ENCODE results near the gene PDGFB. TPM values are rescaled to one million over a fixed set of nuclear protein-coding genes. Genes with fewer than 3 reads are reported as not detected.

Gene PDGFB
- total and polyA plus RNA-seq, 2 of the 4 experiments (the other 2 are of a cell fraction), result 0.07 TPM; not detected in 1

DNA sequence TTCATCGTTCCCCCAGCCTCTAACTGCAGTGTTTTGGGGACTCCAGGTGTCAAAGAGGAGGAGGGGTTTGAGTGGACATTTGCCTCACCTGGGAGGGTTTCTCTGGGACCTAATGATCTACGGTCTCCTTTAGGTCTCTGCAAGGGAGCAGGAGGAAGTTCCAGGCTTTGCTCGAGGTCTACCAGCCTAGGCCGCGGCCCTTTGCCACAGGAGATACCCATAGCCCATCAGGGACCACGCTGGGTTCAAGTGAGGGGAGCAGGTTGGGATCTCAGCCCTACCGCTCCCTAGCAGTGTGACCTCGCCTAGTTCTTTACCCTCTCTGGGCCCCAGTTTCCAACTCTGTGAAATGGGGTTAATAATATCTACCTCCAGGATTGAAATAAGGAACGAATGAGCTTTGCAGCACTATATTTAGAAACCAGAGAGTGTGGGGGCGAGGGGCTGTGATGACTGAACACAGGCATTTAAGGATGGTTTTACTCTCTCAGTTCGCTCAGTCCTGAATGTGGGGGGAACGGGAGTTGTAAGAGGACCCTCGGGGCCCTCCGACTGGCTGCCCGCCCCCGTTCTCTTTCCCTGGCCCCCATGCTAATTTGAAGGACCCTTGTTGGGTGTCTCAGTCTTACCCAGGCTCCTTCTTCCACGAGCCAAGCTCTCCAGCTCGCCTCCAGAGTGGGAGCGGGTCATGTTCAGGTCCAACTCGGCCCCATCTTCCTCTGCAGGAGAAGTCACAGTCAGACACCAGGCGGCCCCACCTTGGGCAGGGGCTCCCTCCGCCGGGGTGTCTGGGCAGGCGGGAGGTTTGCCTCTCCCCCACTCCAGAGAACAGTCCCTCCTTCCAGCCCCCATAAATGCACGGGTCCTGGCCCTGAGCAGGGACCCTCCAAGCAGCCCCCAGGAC lies 11.7 kb downstream of the PDGFB start (continued):
- no peak for TF ChIP-seq MAZ (IDR thresholded peaks at IDR 0.05; ENCODE audit: borderline replicate concordance, low read depth, low read length)

DNA sequence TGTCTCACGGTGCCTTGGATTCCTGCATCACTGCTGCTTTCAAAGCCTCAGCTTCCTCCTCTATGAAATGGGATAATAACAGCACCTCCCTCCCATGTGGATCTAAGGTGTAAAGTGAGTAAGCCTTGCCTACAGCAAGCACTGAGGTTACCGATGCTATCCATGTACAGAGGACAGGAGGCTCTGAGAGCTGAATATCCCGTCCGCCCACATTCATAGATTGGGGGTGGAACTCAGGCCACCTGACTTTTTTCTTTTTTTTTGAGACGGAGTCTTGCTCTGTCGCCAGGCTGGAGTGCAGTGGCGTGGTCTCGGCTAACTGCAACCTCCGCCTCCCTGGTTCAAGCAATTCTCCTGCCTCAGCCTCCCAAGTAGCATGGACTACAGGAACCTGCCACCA lies 12.5 kb downstream of the PDGFB start:
- no peak overlapping the region for H3K14ac ChIP-seq (replicated peaks; ENCODE audit: low read depth, low read length)
- no peak overlapping the region for H4K91ac ChIP-seq (ENCODE audit: insufficient read depth, low read depth, low read length)
- no peak overlapping the region for H3K27ac ChIP-seq (ENCODE audit: insufficient read depth, low read length)
- no peak for TF ChIP-seq POLR2A (IDR thresholded peaks at IDR 0.05; ENCODE audit: low read depth, low read length)
- TF ChIP-seq MAFK (IDR thresholded peaks at IDR 0.05; ENCODE audit: low read depth, low read length), result no peak
- no peak for TF ChIP-seq RFX5 (IDR thresholded peaks at IDR 0.05; ENCODE audit: low read depth, low read length)
- TF ChIP-seq, protein P1, sequence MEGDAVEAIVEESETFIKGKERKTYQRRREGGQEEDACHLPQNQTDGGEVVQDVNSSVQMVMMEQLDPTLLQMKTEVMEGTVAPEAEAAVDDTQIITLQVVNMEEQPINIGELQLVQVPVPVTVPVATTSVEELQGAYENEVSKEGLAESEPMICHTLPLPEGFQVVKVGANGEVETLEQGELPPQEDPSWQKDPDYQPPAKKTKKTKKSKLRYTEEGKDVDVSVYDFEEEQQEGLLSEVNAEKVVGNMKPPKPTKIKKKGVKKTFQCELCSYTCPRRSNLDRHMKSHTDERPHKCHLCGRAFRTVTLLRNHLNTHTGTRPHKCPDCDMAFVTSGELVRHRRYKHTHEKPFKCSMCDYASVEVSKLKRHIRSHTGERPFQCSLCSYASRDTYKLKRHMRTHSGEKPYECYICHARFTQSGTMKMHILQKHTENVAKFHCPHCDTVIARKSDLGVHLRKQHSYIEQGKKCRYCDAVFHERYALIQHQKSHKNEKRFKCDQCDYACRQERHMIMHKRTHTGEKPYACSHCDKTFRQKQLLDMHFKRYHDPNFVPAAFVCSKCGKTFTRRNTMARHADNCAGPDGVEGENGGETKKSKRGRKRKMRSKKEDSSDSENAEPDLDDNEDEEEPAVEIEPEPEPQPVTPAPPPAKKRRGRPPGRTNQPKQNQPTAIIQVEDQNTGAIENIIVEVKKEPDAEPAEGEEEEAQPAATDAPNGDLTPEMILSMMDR (conservative IDR thresholded peaks at IDR 0.05; ENCODE audit: low read depth, low read length), result no peak
- no peak for TF ChIP-seq MAZ (IDR thresholded peaks at IDR 0.05; ENCODE audit: borderline replicate concordance, low read depth, low read length)
- TF ChIP-seq, protein P2, sequence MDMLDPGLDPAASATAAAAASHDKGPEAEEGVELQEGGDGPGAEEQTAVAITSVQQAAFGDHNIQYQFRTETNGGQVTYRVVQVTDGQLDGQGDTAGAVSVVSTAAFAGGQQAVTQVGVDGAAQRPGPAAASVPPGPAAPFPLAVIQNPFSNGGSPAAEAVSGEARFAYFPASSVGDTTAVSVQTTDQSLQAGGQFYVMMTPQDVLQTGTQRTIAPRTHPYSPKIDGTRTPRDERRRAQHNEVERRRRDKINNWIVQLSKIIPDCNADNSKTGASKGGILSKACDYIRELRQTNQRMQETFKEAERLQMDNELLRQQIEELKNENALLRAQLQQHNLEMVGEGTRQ (IDR thresholded peaks at IDR 0.05; ENCODE audit: low read depth, low read length), result no peak
- no peak for TF ChIP-seq CEBPB (IDR thresholded peaks at IDR 0.05; ENCODE audit: low read depth, low read length)
- H2AK9ac ChIP-seq (replicated peaks; ENCODE audit: low read depth, low read length, poor library complexity), result no peak overlapping the region
- dilution Hi-C loops (cut with HindIII; ENCODE audit: low sequenced_read_pairs, unreplicated experiment) (no loop called here), intact Hi-C loops (cut with micrococcal nuclease) (no loop called here), in situ Hi-C loops (cut with MboI; ENCODE audit: low sequenced_read_pairs) (no loop called here)
- no peak for DNase-seq
- 100% methylated on average over 2 of the region's 9 CpGs; no CpG with 5 or more reads in 1 of the 2 experiments for WGBS, 2 experiments (ENCODE audit: extremely low coverage in 2 of 2, insufficient read length in 1 of 2)
- H3K9me1 ChIP-seq (ENCODE audit: insufficient read depth, low read length), result no peaks in the 10 kb centered on the region
- H3K79me1 ChIP-seq (ENCODE audit: low read depth in 1 of 2, low read length in 2 of 2), result no peaks in the 10 kb centered on the region
- no peak overlapping the region for H4K5ac ChIP-seq (ENCODE audit: low read depth, low read length)
- CTCF ChIA-PET, result no interaction called here
- peaks cover 3% of the 10 kb centered on the region; the same call in 1 of the 2 replicates for H3K4me1 ChIP-seq (ENCODE audit: control insufficient read depth, insufficient read depth, low read length)
- no peak overlapping the region for H2BK20ac ChIP-seq (ENCODE audit: low read depth, low read length)
- H3K23ac ChIP-seq (ENCODE audit: low read depth, low read length), result no peak overlapping the region
- H3K4me3 ChIP-seq (ENCODE audit: insufficient read depth, low read depth, low read length), result no peak overlapping the region
- no peaks in the 10 kb centered on the region for H3K9me3 ChIP-seq (ENCODE audit: control insufficient read depth, insufficient read depth, low read length)
- H3K36me3 ChIP-seq (ENCODE audit: control insufficient read depth, insufficient read depth, low read length), result no peaks in the 10 kb centered on the region
- no peak overlapping the region for H3K4me2 ChIP-seq (ENCODE audit: low read depth, low read length)
- H3K18ac ChIP-seq (ENCODE audit: low read depth, low read length), result no peak overlapping the region
- BruUV-seq (replicated peaks), result no TSS peak
- no peaks in the 10 kb centered on the region for H4K20me1 ChIP-seq (ENCODE audit: insufficient read depth, low read length)
- H2AK5ac ChIP-seq (ENCODE audit: low read depth, low read length), result no peak overlapping the region
- H3K4ac ChIP-seq (ENCODE audit: low read depth, low read length), result no peak overlapping the region
- ATAC-seq (ENCODE audit: low read depth), result no peak
- H2AFZ ChIP-seq (replicated peaks; ENCODE audit: low read length, poor library complexity), result no peak overlapping the region
- no peaks in the 10 kb centered on the region; the same call in 1 of the 2 replicates for H3K27me3 ChIP-seq (ENCODE audit: control insufficient read depth, insufficient read depth, low read length)
- H2BK5ac ChIP-seq (ENCODE audit: low read depth, low read length, poor library complexity, severe bottlenecking), result no peak overlapping the region
- POLR2A ChIA-PET (ENCODE audit: unreplicated experiment), result interaction anchor here (0.5 kb wide), 1 partner anchor 9 kb away, joined by 3 read pairs; no protein-coding TSS in a partner anchor
- no peak overlapping the region for H2BK15ac ChIP-seq (ENCODE audit: low read depth, low read length)
- H3K9ac ChIP-seq (ENCODE audit: low read depth, low read length), result no peak overlapping the region
- H2BK120ac ChIP-seq (ENCODE audit: low read depth, low read length), result no peak overlapping the region
- H3K56ac ChIP-seq (ENCODE audit: extremely low read depth, insufficient read depth, low read length), result no peak overlapping the region
- no peak overlapping the region for H4K8ac ChIP-seq (ENCODE audit: low read depth in 2 of 2, low read length in 2 of 2)

All from IMR-90 (cell line).